Breast epithelium (tissue), 3 donors: ENCODE data around the gene GIPC2.

Source experiments
- CTCF ChIP-seq, 3 donors: fragments of 450-650 bp; IDR thresholded peaks; one replicate each; pipeline ENCODE4 v1.5.1; 2016 to 2017; ENCODE audit warnings: antibody characterized with exemption in 3 of 3, mild to moderate bottlenecking in 3 of 3, moderate library complexity in 3 of 3
- POLR2A ChIP-seq: fragments of 450-650 bp; IDR thresholded peaks from one replicate; pipeline ENCODE4 v1.6.1; 2016; ENCODE audit warnings: antibody characterized with exemption, mild to moderate bottlenecking, moderate library complexity
- POLR2AphosphoS5 ChIP-seq, 3 donors: sonication (generic); formaldehyde crosslinking; IDR thresholded peaks; one replicate each; pipeline ENCODE4 v1.6.1; 2017; ENCODE audit warnings: antibody characterized with exemption in 3 of 3

- no peak for TF ChIP-seq CTCF (IDR thresholded peaks at IDR 0.05)
- TF ChIP-seq POLR2A, result no peak
- TF ChIP-seq POLR2AphosphoS5 (IDR thresholded peaks at IDR 0.05), result no peak
Observed at GRCh38 chr1:78040484-78041089, 5.2 kb upstream of the GIPC2 start.
